ENCODE measurements around the gene PLXNB3.

Gene PLXNB3

GRCh38 chrX:153755136-153755535 lies 8.9 kb upstream of the PLXNB3 start:
- no peak for DNase-seq (ENCODE audit: low read depth in 2 of 2)

- no peak for DNase-seq (ENCODE audit: low read depth in 2 of 2)
Measured at GRCh38 chrX:153761863-153762262, 2.2 kb upstream of the PLXNB3 start.

DNA sequence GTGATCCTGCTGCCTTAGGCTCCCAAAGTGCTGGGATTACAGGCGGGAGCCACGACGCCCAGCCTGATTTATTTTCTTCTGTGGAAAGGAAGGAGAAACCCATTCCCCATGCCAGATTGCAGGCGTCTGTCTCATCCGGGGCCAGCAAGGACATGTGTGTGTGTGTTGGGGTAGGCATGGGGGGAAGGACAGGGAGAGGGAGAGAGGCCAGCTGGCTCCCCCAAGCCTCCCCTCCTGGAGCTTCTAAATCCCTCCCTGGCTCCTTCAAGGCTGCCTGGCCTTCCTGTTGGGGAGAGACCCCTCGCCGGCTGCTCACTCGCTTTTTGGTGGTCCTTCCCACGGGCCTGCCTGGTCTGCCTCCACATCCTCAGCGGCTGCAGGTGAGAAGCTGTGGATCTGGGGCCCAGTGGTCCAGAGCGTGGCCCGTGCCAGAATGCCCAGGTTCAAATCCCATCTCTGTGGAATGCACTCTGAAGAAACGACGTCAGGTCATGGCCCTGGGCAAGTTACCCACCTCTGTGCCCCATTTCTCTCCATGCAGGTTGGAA lies 1.3 kb upstream of the PLXNB3 start:
- DNase-seq (ENCODE audit: low read depth in 2 of 2), result no peak

- no peak for DNase-seq (ENCODE audit: low read depth in 2 of 2)
Measured at GRCh38 chrX:153763298-153763932, 634 bp upstream of the PLXNB3 start.

DNA sequence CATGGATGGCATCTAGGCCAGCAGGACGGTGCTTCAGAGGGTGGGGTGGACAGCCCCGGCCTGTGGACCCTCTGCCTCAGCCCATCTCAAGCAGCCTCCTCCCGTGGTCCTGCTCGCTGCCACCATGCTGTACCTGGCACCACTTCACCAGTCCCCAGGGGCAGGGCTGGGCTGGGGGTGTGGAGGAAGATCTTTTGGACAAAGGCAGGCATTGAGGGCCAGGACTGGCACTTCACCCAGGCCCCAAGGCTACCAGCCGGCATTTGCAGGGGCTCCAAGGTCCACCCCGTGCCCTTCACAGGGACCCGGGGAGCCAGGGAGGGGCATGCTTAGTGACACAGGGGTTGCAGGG lies 713 bp downstream of the PLXNB3 start:
- DNase-seq (ENCODE audit: low read depth in 2 of 2), result no peak

DNA sequence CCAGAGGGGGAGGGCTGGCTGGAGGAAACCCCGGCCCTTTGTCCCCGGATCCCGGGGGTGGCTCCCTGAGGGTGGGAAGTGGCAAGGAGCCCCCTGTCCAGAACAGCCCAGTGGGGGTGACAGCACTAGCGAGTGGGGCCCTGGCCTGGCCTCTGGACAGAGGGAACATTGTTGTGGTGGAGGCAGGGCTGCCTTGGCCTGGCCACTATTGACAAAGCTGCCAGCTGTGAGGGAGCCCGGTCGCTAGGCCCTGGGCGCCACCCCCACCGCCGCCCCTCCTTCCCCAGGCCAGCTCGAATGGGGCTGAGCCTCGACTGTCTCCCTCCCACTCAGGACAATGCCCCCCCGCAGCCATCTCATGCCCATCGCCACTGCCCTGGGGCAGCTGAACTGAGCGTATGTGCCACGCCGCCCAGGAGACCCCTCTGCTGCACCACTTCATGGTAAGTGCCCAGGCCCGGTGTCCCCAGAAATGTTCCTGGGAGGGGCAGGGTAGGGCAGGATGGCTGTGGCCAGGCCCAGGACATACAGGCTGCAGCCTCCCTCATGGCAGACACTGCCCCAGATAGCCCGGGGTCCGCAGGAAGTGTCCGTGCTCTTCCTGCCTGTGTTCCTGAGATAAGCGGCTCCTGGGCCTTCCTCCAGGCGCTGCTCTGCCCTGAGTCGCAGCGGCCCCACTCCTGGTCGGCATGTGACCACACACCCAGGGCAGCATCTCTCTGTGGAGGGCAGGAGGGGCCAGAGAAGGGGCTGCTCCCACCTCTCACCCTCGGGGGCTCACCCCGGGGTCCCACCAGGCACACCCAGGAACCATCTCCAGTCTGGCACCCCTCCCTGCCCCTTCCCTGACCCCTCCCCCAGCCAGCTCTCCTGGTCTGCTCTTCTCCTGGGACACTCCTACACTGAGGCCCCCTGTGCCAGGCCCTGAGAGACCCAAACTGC lies 1.4 kb downstream of the PLXNB3 start:
- no peak for DNase-seq (ENCODE audit: low read depth in 2 of 2)

DNA sequence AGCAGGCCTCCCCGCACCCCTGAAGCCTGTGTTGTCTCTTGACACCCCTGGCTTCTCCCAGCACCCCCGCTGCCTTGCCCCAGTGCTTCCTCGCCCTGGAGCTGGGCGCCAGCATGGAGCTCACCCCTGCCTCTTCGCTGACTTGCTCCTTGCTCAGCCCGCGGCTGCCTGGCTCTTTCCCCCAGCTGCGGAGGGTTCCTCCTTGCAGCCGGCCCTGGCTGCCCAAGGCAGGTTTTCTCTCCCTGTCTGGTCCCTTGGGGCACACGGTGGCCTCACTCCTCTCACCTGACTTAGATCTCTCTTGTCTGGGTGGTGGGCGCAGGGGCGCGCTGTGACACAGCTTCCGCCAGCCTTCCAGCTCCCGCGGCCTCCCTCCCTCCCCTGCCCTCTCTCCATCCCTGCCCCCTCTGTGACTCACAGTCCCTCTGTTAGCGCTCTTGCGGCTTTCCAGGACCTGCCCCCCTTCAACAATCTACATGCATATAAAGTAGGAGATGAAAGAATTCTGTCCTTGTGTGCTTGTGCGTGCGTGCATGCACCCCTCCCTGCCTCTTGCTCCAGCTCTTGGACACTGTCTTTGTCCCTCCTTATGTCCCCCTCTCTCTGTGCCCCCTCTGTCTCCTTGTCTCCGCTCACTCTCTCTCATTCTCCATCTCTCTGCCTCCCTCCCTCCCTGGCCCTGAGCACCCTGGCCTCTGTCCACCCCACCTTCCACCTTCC lies 2.2 kb downstream of the PLXNB3 start:
- DNase-seq (ENCODE audit: low read depth in 2 of 2), result peak; percentile 39 to 47

DNA sequence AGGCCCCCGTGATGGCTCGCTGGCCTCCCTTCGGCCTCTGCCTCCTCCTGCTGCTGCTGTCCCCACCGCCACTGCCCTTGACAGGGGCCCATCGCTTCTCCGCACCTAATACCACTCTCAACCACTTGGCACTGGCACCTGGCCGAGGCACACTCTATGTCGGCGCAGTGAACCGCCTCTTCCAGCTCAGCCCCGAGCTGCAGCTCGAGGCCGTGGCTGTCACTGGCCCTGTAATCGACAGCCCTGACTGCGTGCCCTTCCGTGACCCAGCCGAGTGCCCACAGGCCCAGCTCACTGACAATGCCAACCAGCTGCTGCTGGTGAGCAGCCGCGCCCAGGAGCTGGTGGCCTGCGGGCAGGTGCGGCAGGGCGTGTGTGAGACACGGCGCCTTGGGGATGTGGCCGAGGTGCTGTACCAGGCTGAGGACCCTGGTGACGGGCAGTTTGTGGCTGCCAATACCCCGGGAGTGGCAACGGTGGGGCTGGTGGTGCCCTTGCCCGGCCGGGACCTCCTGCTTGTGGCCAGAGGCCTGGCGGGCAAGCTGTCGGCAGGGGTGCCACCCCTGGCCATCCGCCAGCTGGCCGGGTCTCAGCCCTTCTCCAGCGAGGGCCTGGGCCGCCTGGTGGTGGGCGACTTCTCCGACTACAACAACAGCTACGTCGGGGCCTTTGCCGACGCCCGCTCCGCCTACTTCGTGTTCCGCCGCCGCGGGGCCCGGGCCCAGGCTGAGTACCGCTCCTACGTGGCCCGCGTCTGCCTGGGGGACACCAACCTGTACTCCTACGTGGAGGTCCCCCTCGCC lies 3.0 kb downstream of the PLXNB3 start:
- DNase-seq (ENCODE audit: low read depth in 2 of 2), result no peak

- DNase-seq (ENCODE audit: low read depth in 2 of 2), result no peak
Measured at GRCh38 chrX:153767674-153768055, 3.6 kb downstream of the PLXNB3 start.

- no peak for DNase-seq (ENCODE audit: low read depth in 2 of 2)
Measured at GRCh38 chrX:153768311-153769157, 4.5 kb downstream of the PLXNB3 start.

GRCh38 chrX:153769158-153769864 lies 5.3 kb downstream of the PLXNB3 start:
- no peak for DNase-seq (ENCODE audit: low read depth in 2 of 2)

DNA sequence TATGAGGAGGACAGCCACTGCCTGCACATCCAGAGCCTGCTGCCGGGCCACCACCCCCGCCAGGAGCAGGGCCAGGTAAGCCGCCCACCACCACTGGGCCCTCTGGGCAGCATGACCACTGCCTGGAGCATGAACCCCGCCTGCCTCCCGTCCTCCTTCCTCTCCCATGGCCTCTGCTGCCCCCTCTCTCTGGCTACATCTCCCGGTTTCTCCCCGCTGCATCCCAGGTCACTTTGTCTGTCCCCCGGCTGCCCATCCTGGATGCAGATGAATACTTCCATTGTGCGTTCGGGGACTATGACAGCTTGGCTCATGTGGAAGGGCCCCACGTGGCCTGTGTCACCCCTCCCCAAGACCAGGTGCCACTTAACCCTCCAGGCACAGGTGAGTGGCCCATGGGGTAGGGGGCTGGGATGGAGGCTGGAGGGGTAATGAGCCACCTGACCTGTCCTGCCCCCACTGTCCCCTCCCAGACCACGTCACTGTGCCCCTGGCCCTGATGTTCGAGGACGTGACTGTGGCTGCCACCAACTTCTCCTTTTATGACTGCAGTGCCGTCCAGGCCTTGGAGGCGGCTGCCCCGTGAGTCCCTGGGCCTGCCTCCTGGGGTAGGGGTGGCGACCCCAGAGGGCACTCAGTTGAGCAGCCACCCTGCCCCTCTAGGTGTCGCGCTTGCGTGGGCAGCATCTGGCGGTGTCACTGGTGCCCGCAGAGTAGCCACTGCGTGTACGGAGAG lies 6.0 kb downstream of the PLXNB3 start:
- DNase-seq (ENCODE audit: low read depth in 2 of 2), result no peak

DNA sequence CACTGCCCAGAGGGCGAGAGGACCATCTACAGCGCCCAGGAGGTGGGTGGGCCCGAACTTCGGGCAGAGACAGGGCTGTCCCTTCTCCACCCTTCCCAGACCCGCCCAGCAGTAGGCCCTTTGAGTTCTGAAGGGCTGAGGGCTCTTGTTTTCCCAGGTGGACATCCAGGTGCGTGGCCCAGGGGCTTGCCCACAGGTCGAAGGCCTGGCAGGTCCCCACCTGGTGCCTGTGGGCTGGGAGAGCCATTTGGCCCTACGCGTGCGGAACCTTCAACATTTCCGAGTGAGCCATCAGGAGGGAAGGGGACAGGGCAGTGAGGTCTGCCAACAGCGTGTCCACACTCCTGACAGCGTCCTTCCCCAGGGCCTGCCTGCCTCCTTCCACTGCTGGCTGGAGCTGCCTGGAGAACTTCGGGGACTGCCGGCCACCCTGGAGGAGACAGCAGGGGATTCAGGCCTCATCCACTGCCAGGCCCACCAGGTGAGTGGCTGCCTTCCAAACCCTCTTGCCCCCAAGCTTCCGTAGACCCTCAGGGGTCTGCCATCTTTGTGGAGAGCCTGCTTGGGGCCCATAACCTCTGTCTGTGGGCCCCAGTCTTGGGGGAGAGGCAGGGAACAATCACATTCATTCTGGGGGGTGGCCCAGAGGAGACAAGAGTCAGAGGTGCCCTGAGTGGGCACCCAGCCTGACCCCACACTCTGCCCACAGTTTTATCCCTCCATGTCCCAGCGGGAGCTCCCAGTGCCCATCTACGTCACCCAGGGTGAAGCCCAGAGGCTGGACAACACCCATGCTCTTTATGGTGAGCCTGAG lies 6.8 kb downstream of the PLXNB3 start:
- no peak for DNase-seq (ENCODE audit: low read depth in 2 of 2)

- no peak for DNase-seq (ENCODE audit: low read depth in 2 of 2)
Measured at GRCh38 chrX:153771415-153772315, 7.6 kb downstream of the PLXNB3 start.

DNA sequence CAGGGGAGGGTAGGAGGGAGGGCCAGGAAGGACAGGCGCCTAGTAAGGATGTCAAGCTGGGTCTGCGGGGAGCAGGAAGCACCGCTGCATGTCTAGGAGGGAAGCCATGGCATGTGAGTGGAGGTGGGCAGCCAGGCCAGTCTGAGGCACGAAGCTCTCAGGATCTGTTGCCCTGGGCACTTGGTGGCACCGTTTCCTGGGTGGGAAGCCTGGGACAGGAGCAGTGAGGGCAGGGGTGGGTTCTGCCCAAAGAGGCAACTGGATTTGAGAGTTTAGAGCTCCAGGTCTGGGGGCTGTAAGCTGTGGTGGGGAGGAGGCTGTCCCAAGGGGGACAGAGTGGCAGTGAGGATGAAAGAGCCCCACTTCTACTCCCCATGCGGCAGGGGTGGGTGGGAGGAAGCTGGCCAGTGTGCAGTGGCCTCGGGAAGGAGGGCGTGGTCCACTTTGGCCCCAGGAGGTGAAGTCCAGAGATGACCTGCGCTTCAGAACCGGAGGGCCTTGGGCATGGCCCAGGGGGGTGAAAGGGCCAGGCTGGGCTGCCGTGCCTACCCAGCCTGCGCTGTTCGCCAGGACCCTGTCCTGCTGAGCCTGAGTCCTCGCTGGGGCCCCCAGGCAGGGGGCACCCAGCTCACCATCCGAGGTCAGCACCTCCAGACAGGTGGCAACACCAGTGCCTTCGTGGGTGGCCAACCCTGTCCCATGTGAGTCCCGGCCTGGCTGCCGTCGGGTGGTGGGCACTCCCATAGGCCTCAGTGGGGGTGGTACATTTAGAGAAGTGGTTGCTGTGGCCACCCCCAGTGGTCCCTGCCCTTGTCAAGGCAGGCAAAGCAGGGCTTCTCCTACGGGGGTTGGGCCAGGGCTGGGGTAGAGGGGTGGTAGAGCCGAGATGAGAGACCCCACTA lies 8.5 kb downstream of the PLXNB3 start:
- DNase-seq (ENCODE audit: low read depth in 2 of 2), result no peak

DNA sequence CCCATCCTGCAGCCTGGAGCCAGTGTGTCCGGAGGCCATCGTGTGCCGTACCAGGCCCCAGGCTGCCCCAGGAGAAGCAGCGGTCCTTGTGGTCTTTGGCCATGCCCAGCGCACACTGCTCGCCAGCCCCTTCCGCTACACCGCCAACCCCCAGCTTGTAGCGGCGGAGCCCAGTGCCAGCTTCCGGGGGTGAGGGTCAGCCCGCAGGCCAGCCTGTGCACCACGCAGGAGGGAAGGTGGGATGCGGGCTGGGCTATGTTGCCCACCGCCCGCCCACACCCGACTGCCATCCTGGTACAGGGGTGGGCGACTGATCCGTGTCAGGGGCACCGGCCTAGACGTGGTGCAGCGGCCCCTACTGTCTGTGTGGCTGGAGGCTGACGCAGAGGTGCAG lies 9.2 kb downstream of the PLXNB3 start:
- no peak for DNase-seq (ENCODE audit: low read depth in 2 of 2)
